Suprapubic skin (tissue), 4 donors: Measurements from ENCODE around the gene TPRN.

ENCODE experiments used
- CTCF ChIP-seq, 2 donors: fragments of 200-600 bp in 1 of 2; fragments of 450-650 bp in 1 of 2; sonication (generic) in 1 of 2; IDR thresholded peaks; one replicate each; pipeline ENCODE4 v1.5.1; 2016 to 2019; ENCODE audit warnings: antibody characterized with exemption in 2 of 2, mild to moderate bottlenecking in 1 of 2, moderate library complexity in 1 of 2
- EP300 ChIP-seq: sonication (generic); formaldehyde crosslinking; IDR thresholded peaks from one replicate; pipeline ENCODE4 v1.6.1; 2017; ENCODE audit warnings: antibody characterized with exemption
- POLR2A ChIP-seq, 2 donors: fragments of 450-650 bp; IDR thresholded peaks; one replicate each; pipeline ENCODE4 v1.6.1; 2017; ENCODE audit warnings: antibody characterized with exemption in 2 of 2, mild to moderate bottlenecking in 2 of 2, moderate library complexity in 2 of 2
- POLR2AphosphoS5 ChIP-seq, 3 donors: sonication (generic); formaldehyde crosslinking; IDR thresholded peaks; one replicate each; pipeline ENCODE4 v1.6.1; 2017; ENCODE audit warnings: antibody characterized with exemption in 3 of 3

- no peak for TF ChIP-seq CTCF (IDR thresholded peaks at IDR 0.05)
- no peak for TF ChIP-seq EP300
- TF ChIP-seq POLR2A (IDR thresholded peaks at IDR 0.05): no peak
- TF ChIP-seq POLR2AphosphoS5 (IDR thresholded peaks at IDR 0.05): no peak
These were observed 37.5 kb upstream of the TPRN start for GRCh38 chr9:137237759-137238726.
